Measurements from ENCODE around the gene TUBAL3. TPM values are rescaled to one million over a fixed set of nuclear protein-coding genes. Genes with fewer than 3 reads are reported as not detected.

The TUBAL3 gene
- total RNA-seq, 1 experiment from 2014 or later = 0.15 TPM

DNA sequence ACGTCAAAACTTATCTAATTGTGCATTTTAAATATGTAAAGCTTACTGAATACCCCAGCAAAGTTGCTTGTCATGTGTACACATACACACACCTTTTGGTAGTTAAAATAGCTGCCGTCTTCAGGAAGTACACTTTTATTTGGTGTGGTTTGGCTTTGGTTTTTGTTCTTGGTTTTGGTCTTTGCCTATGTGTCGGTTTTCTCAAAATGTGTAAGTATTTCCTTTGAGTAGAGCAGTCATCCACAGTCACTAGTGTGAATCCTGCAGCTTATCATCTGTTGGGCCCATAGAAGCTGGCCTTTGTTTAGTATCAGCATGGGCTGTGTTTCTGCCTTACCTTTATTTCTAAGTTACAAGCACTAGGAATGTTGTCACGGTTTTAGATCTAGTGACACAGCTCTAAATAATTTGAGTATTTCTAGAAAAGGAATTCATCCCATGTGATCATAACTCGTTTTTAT, 43.0 kb upstream of the TUBAL3 start:
- H3K27ac Mint-ChIP-seq = no peak overlapping the region
- peaks cover 12% of the 10 kb centered on the region for H3K36me3 Mint-ChIP-seq
- ATAC-seq (no peak), DNase-seq (ENCODE audit: low spot score) (no peak)
- peaks cover 36% of the 10 kb centered on the region for H3K4me1 Mint-ChIP-seq
- no peaks in the 10 kb centered on the region for H3K9me3 Mint-ChIP-seq
- ChIA-PET POLR2A (no interaction called here), CTCF (interaction anchor here (0.9 to 3.0 kb wide), 6 partner anchors 9 to 182 kb away, joined by 3 to 30 read pairs (median 6); no protein-coding TSS in a partner anchor)
- no peaks in the 10 kb centered on the region for H3K27me3 Mint-ChIP-seq (ENCODE audit: low read depth)
- H3K4me3 Mint-ChIP-seq = peak overlapping the region; percentile 82
- TF ChIP-seq, protein P1, sequence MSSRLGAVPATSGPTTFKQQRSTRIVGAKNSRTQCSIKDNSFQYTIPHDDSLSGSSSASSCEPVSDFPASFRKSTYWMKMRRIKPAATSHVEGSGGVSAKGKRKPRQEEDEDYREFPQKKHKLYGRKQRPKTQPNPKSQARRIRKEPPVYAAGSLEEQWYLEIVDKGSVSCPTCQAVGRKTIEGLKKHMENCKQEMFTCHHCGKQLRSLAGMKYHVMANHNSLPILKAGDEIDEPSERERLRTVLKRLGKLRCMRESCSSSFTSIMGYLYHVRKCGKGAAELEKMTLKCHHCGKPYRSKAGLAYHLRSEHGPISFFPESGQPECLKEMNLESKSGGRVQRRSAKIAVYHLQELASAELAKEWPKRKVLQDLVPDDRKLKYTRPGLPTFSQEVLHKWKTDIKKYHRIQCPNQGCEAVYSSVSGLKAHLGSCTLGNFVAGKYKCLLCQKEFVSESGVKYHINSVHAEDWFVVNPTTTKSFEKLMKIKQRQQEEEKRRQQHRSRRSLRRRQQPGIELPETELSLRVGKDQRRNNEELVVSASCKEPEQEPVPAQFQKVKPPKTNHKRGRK (CRISPR knock-in tag; IDR thresholded peaks at IDR 0.05; ENCODE audit: borderline replicate concordance) = no peak
- TF ChIP-seq NR1H2 (CRISPR knock-in tag; IDR thresholded peaks at IDR 0.05) (no peak), RORB (CRISPR knock-in tag; IDR thresholded peaks at IDR 0.05) (no peak), ZNF423 (CRISPR knock-in tag; IDR thresholded peaks at IDR 0.05) (no peak), CREB1 (CRISPR knock-in tag; IDR thresholded peaks at IDR 0.05) (no peak), SP1 (CRISPR knock-in tag; conservative IDR thresholded peaks at IDR 0.05) (no peak), ZNF232 (CRISPR knock-in tag; IDR thresholded peaks at IDR 0.05) (no peak), NFYB (CRISPR knock-in tag; conservative IDR thresholded peaks at IDR 0.05; ENCODE audit: low read depth) (no peak), TP53 (CRISPR knock-in tag; IDR thresholded peaks at IDR 0.05) (no peak), SMAD3 (CRISPR knock-in tag; IDR thresholded peaks at IDR 0.05; ENCODE audit: borderline replicate concordance) (no peak), CREM (CRISPR knock-in tag; IDR thresholded peaks at IDR 0.05) (no peak), NR3C1 (CRISPR knock-in tag; conservative IDR thresholded peaks at IDR 0.05; ENCODE audit: low read depth) (no peak)
- TF ChIP-seq, protein P2, sequence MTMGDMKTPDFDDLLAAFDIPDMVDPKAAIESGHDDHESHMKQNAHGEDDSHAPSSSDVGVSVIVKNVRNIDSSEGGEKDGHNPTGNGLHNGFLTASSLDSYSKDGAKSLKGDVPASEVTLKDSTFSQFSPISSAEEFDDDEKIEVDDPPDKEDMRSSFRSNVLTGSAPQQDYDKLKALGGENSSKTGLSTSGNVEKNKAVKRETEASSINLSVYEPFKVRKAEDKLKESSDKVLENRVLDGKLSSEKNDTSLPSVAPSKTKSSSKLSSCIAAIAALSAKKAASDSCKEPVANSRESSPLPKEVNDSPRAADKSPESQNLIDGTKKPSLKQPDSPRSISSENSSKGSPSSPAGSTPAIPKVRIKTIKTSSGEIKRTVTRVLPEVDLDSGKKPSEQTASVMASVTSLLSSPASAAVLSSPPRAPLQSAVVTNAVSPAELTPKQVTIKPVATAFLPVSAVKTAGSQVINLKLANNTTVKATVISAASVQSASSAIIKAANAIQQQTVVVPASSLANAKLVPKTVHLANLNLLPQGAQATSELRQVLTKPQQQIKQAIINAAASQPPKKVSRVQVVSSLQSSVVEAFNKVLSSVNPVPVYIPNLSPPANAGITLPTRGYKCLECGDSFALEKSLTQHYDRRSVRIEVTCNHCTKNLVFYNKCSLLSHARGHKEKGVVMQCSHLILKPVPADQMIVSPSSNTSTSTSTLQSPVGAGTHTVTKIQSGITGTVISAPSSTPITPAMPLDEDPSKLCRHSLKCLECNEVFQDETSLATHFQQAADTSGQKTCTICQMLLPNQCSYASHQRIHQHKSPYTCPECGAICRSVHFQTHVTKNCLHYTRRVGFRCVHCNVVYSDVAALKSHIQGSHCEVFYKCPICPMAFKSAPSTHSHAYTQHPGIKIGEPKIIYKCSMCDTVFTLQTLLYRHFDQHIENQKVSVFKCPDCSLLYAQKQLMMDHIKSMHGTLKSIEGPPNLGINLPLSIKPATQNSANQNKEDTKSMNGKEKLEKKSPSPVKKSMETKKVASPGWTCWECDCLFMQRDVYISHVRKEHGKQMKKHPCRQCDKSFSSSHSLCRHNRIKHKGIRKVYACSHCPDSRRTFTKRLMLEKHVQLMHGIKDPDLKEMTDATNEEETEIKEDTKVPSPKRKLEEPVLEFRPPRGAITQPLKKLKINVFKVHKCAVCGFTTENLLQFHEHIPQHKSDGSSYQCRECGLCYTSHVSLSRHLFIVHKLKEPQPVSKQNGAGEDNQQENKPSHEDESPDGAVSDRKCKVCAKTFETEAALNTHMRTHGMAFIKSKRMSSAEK (CRISPR knock-in tag; IDR thresholded peaks at IDR 0.05; ENCODE audit: borderline replicate concordance) = no peak
- TF ChIP-seq, protein P3, sequence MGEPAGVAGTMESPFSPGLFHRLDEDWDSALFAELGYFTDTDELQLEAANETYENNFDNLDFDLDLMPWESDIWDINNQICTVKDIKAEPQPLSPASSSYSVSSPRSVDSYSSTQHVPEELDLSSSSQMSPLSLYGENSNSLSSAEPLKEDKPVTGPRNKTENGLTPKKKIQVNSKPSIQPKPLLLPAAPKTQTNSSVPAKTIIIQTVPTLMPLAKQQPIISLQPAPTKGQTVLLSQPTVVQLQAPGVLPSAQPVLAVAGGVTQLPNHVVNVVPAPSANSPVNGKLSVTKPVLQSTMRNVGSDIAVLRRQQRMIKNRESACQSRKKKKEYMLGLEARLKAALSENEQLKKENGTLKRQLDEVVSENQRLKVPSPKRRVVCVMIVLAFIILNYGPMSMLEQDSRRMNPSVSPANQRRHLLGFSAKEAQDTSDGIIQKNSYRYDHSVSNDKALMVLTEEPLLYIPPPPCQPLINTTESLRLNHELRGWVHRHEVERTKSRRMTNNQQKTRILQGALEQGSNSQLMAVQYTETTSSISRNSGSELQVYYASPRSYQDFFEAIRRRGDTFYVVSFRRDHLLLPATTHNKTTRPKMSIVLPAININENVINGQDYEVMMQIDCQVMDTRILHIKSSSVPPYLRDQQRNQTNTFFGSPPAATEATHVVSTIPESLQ (CRISPR knock-in tag; IDR thresholded peaks at IDR 0.05) = no peak
- TF ChIP-seq, protein P4, sequence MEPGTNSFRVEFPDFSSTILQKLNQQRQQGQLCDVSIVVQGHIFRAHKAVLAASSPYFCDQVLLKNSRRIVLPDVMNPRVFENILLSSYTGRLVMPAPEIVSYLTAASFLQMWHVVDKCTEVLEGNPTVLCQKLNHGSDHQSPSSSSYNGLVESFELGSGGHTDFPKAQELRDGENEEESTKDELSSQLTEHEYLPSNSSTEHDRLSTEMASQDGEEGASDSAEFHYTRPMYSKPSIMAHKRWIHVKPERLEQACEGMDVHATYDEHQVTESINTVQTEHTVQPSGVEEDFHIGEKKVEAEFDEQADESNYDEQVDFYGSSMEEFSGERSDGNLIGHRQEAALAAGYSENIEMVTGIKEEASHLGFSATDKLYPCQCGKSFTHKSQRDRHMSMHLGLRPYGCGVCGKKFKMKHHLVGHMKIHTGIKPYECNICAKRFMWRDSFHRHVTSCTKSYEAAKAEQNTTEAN (CRISPR knock-in tag; IDR thresholded peaks at IDR 0.05) = no peak
- TF ChIP-seq, protein P5, sequence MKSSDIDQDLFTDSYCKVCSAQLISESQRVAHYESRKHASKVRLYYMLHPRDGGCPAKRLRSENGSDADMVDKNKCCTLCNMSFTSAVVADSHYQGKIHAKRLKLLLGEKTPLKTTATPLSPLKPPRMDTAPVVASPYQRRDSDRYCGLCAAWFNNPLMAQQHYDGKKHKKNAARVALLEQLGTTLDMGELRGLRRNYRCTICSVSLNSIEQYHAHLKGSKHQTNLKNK (CRISPR knock-in tag; IDR thresholded peaks at IDR 0.05) = no peak
- TF ChIP-seq, protein P6, sequence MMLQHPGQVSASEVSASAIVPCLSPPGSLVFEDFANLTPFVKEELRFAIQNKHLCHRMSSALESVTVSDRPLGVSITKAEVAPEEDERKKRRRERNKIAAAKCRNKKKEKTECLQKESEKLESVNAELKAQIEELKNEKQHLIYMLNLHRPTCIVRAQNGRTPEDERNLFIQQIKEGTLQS (CRISPR knock-in tag; conservative IDR thresholded peaks at IDR 0.05) = no peak
- TF ChIP-seq, protein P7, sequence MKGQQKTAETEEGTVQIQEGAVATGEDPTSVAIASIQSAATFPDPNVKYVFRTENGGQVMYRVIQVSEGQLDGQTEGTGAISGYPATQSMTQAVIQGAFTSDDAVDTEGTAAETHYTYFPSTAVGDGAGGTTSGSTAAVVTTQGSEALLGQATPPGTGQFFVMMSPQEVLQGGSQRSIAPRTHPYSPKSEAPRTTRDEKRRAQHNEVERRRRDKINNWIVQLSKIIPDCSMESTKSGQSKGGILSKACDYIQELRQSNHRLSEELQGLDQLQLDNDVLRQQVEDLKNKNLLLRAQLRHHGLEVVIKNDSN (CRISPR knock-in tag; IDR thresholded peaks at IDR 0.05) = no peak

Measured in WTC11 (cell line).